Smooth muscle cell (in vitro differentiated cells): ENCODE data around the gene TPSD1. TPM values are rescaled to one million over a fixed set of nuclear protein-coding genes. Genes with fewer than 3 reads are reported as not detected.

ENCODE experiments used
- DNase-seq: peaks from one replicate; lab custom pipeline; 2025; ENCODE audit not compliant: unreplicated experiment; lab: John Stamatoyannopoulos, UW
- H2AFZ ChIP-seq: fragments of 200-600 bp; sonication (generic); 2 replicates; pipeline ENCODE4 v1.6.0; 2016; ENCODE audit warnings: antibody characterized with exemption, low read depth, mild to moderate bottlenecking
- H3F3A ChIP-seq: fragments of 200-600 bp; sonication (generic); 2 replicates; pipeline ENCODE4 v1.6.0; 2017; ENCODE audit warnings: antibody characterized with exemption, low read depth
- H3K27ac ChIP-seq: fragments of 200-600 bp; sonication (generic); 2 replicates; pipeline ENCODE4 v1.5.1; 2016; ENCODE audit warnings: low read depth, mild to moderate bottlenecking
- H3K27me3 ChIP-seq: fragments of 200-600 bp; sonication (generic); 2 replicates; pipeline ENCODE4 v1.6.1; 2016; ENCODE audit warnings: low read depth, mild to moderate bottlenecking
- H3K36me3 ChIP-seq: fragments of 200-600 bp; sonication (generic); 2 replicates; pipeline ENCODE4 v1.5.1; 2016; ENCODE audit warnings: low read depth
- H3K4me1 ChIP-seq: fragments of 200-600 bp; sonication (generic); 2 replicates; pipeline ENCODE4 v1.5.1; 2016; ENCODE audit warnings: low read depth
- H3K4me2 ChIP-seq: fragments of 200-600 bp; sonication (generic); 2 replicates; pipeline ENCODE4 v1.6.0; 2016; ENCODE audit warnings: mild to moderate bottlenecking
- H3K4me3 ChIP-seq: fragments of 200-600 bp; sonication (generic); 2 replicates; pipeline ENCODE4 v1.5.1; 2016; ENCODE audit warnings: mild to moderate bottlenecking
- H3K79me2 ChIP-seq: fragments of 200-600 bp; sonication (generic); 2 replicates; pipeline ENCODE4 v1.6.0; 2016; ENCODE audit warnings: low read depth, mild to moderate bottlenecking
- H3K9ac ChIP-seq: fragments of 200-600 bp; sonication (generic); 2 replicates; pipeline ENCODE4 v1.6.0; 2016; ENCODE audit warnings: low read depth
- H3K9me3 ChIP-seq: fragments of 200-600 bp; sonication (generic); replicated peaks from 2 replicates; pipeline ENCODE4 v1.5.1; 2016; ENCODE audit warnings: low read depth
- H4K20me1 ChIP-seq: fragments of 200-600 bp; sonication (generic); 2 replicates; pipeline ENCODE4 v1.6.0; 2016; ENCODE audit warnings: low read depth
- CTCF ChIP-seq: fragments of 200-600 bp; sonication (generic); IDR thresholded peaks from 2 replicates; pipeline ENCODE4 v1.5.1; 2017; ENCODE audit warnings: borderline replicate concordance, mild to moderate bottlenecking, antibody characterized with exemption; ENCODE audit not compliant: insufficient read depth, poor library complexity, severe bottlenecking
- WGBS: methylation state at CpG from one replicate; pipeline ENCODE4 v1.1.7; 2016; ENCODE audit warnings: low lambda C conversion rate; 5-methylcytosine and 5-hydroxymethylcytosine counted together
- polyA plus RNA-seq: library from polyadenylated mRNA; unstranded; fragments of >200 nt; fragmentation: Nextera tagmentation; extraction: Ambion mirVana; gene quantifications from 2 replicates; pipeline ENCODE4 v1.2.1, GENCODE V29; 2016
- total RNA-seq: library from RNA; depleted of rRNA; stranded (reverse); fragments of >200 nt; gene quantifications from 2 replicates; pipeline ENCODE4 v1.2.3, GENCODE V29; 2014

Gene TPSD1
- total and polyA plus RNA-seq, 2 experiments from 2014 or later, result not detected

- Histone ChIP-seq H3K9ac (no peak overlapping the region), H3K27ac (no peak overlapping the region)
- 97% methylated on average over 33 of the region's 40 CpGs for WGBS
These were observed 43.2 kb upstream of the TPSD1 start for GRCh38 chr16:1212616-1213194.

GRCh38 chr16:1213231-1213630 is 42.6 kb upstream of the TPSD1 start:
- H4K20me1 ChIP-seq, result no peaks in the 10 kb centered on the region
- no peaks in the 10 kb centered on the region for H3K4me1 ChIP-seq
- H3K4me3 ChIP-seq, result no peak overlapping the region
- no peaks in the 10 kb centered on the region for H3K27me3 ChIP-seq
- no peak overlapping the region for H3K9ac ChIP-seq
- no peak overlapping the region for H3K4me2 ChIP-seq
- H3K27ac ChIP-seq, result no peak overlapping the region
- no peaks in the 10 kb centered on the region for H3K9me3 ChIP-seq
- no peaks in the 10 kb centered on the region for H3K36me3 ChIP-seq
- H3K79me2 ChIP-seq, result no peaks in the 10 kb centered on the region
- no peaks in the 10 kb centered on the region for H3F3A ChIP-seq
- no peak for DNase-seq
- no peak for TF ChIP-seq CTCF
- H2AFZ ChIP-seq, result no peak overlapping the region
- WGBS, result 86% methylated on average over 8 of the region's 8 CpGs

More at GRCh38 chr16:1212616-1213194, 43.2 kb upstream of the TPSD1 start:
- Histone ChIP-seq H2AFZ (no peak overlapping the region), H3K4me2 (no peak overlapping the region), H3F3A (no peaks in the 10 kb centered on the region), H3K36me3 (no peaks in the 10 kb centered on the region), H3K4me1 (no peaks in the 10 kb centered on the region), H3K27me3 (no peaks in the 10 kb centered on the region), H3K79me2 (no peaks in the 10 kb centered on the region), H3K9me3 (no peaks in the 10 kb centered on the region), H4K20me1 (no peaks in the 10 kb centered on the region), H3K4me3 (no peak overlapping the region)
- no peak for DNase-seq
- no peak for TF ChIP-seq CTCF

GRCh38 chr16:1213796-1214372 is 42.0 kb upstream of the TPSD1 start:
- 90% methylated on average over 21 of the region's 25 CpGs for WGBS

More at GRCh38 chr16:1213796-1214372, 42.0 kb upstream of the TPSD1 start:
- Histone ChIP-seq H3K79me2 (no peaks in the 10 kb centered on the region), H3K9ac (no peak overlapping the region), H3F3A (no peaks in the 10 kb centered on the region), H3K9me3 (no peaks in the 10 kb centered on the region), H4K20me1 (no peaks in the 10 kb centered on the region), H2AFZ (no peak overlapping the region), H3K4me1 (no peaks in the 10 kb centered on the region), H3K27me3 (no peaks in the 10 kb centered on the region), H3K4me3 (no peak overlapping the region), H3K36me3 (no peaks in the 10 kb centered on the region), H3K27ac (no peak overlapping the region), H3K4me2 (no peak overlapping the region)
- DNase-seq, result no peak
- TF ChIP-seq CTCF, result no peak
